Measurements from ENCODE around the gene OR4S2.

Gene OR4S2

DNA sequence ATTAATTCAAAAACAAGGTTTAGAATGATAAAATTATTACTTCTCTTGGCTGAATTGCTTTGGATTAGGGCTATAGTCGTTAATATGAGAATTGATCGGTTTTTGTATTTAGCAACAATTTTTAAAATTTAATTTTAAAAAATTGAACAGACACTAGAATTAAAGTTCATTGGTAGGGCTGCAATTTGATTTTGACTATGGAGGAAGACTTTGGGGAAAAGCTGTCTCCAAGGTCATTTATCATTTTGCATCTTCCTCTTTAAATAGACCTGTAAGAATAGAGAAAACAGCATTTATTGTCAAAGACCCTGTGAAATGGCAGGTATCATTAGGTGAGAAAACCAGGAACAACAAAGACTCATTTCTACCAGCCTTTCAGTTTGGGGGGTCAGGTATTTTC lies at the start of gene OR4S2:
Gene OR4S2 (plus strand): TSS at position 301 of the 400 bp plus-strand sequence. CDS start 2,577 bp downstream, outside the sequence.
- no peak for DNase-seq

DNA sequence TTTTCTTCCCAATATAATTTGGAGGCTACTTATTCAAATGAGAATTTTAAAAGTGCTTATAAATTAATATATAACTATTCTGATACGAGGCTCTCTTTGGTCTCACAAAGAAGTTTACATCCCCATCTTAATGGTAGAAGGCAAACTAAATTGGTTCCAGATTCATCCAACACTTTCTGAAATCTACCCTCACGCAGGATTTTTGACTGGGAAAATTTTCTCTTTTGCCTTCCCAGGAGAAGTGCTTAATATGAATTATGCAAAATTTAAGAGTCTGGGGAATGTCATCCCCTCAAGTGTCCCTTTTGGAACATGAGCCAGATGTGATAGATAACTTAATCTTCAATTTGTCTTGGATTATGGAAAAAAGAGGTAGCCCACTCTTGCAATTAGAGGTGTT lies 40.6 kb upstream of the OR4S2 start, which contains the start of gene OR4C11:
Gene OR4C11 (minus strand): TSS at position 101 of the 400 bp plus-strand sequence. CDS start 3,272 bp downstream, outside the sequence.
- no peak for DNase-seq

DNA sequence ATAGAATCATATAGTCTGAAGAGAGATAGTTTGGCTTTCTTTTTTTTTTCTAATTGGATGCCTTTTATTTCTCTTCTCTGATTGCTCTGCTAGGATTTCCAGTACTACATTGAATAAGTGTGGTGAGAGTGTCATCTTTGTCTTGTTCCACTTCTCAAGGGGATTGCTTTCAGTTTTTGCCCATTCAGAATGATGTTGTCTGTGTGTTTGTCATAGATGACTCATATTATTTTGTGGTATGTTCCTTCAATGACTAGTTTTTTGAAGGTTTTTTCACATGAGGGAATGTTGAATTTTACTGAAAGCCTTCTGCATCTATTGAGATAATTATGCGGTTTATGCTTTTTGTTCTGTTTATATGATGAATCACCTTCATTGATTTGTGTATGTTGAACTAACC lies 23.6 kb upstream of the OR4S2 start:
- DNase-seq: no peak

GRCh38 chr11:55634813-55635212 lies 13.3 kb upstream of the OR4S2 start, which contains the start of gene OR4P4:
Gene OR4P4 (plus strand): TSS chr11:55635113.
- DNase-seq: no peak

DNA sequence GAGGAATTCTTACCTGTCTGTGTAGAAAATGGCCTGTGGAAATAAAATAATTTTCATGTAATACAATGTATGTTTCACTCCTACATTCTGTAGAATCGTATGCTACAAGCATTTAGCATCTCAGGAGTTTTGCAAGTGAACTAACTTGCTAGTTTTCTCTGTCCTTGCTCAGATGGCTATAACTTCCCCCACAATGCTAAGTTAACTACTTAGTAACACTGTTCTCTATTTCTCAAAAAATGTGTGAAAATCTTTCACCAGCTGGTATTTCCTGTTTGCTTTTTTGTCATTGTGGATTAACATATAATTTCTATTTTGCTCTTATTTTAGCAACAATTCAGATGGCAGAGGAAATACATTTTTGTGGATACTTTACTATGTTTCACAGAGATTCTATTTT lies 4.4 kb downstream of the OR4S2 start:
- DNase-seq: no peak

DNA sequence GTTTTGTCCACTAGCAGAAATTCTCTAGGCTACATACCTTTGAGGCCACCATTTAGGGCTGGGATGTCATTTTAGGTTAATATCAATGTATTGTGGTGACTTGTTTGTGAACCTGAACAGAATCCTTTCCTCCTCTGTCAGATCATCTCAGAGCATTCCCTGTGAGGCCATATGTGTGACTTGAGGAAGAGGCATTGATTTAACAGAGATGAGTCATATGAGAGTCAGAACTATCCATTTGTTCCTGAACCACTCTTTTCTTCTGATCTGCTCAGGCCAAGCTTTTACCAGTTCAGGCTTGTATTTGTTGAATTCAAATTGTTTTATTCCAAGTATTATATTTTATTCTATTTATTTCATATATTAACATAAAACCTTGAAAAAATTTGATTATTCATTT lies 7.0 kb downstream of the OR4S2 start:
- no peak for DNase-seq

DNA sequence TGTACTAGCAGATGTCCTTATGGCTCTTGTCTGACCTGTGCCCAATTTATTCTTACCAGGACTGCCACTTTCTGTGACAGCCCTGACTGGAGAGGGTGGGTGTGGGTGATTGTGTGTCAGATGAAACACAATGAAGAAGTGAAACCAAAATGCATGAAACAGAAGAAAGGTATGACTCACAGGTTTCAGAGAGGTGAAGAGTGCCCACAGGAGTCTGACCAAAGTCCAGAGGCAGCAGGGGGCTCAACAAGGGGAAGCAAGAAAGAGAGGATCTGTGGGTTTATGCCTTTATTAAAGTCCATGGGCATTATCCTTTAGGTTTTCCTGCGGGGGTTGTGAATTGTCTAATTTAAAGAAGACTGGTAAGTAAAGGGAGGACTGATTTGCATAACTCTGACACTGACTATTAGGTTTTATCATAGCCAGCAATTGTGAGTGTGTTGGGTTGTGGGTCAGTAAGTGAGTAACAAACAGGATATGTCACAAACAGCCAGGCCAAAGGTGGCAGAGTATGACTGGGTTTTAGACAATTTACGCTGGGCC lies 10.0 kb downstream of the OR4S2 start:
- no peak for DNase-seq

DNA sequence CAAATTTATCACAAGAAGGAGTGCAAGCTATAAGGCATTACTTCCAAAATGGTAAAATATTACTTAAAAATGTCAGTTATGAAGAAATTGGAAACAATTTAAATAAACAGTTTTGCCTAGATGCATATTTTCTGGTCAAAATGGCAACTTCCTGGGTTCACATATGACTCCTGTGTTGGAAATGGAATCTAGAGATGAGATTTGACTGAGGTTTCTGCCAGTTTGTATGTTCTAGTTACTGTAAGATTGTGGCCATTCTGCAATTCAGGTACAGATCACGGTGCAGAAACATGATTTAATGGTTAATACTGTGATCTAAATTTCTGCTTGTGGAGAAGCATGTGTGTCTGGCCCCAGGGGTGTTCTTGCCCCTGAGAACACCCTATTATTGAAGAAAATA lies 10.5 kb downstream of the OR4S2 start:
- DNase-seq: no peak

- DNase-seq: no peak
Measured at GRCh38 chr11:55661901-55662300, 13.8 kb downstream of the OR4S2 start, which contains the start of gene OR4C6. Gene OR4C6 (plus strand): TSS chr11:55662201. CDS start chr11:55665167, 2,966 bp downstream.

DNA sequence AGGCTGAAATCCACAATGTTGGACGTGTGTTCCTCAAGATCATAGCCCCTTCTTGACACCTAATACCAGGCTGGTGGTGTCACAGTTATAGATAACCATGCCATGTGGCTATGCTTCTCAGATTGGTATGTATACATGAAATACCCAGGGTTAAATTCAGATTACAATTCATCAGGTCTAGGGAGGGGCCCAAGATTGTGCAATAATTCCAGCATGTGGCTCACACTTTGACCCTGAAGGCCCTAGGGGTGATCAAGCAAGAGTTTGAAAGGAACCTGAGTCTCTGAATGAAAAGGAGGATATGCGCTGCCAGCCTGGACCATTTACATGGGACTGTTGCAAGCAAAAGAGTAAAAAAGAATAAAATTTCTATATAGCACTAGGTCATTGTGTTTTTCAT lies 21.2 kb downstream of the OR4S2 start:
- no peak for DNase-seq

DNA sequence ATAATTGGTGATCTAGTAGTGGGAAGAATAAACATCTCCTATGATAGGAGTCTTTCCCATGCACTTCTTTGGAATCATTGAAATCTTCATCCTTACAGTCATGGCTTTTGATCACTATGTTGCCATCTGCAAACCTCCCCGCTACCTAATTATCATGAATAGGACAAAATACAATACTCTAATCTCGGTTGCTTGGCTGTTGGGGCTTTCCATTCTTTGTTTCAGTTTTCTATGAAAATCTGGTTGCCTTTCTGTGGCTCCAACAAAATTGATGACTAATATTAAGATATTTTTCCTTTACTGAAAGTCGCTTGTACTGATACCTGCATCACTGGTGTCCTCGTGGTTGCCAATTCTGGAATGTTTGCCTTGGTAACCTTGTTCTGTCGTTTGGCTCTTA lies 25.7 kb downstream of the OR4S2 start:
- DNase-seq: no peak

DNA sequence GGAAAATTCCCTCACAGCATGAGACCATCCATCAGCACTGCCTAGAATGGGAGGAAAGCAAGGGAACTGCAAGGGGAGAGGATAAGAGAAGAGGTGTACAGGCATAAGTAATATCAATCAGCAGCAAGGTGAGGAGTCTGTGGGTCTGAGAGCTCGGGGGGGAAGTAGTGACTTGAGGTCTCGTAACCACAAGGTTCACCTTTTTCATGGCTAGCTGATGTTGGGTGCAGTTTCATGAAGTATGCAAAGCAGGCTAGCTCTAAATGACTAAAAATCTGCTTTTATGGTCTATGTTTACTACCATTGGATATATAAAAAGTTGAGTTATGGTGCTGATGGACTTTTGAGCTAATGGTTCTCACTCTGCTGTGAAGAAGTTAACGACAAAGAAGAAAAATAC lies 49.7 kb downstream of the OR4S2 start:
- no peak for DNase-seq

DNA sequence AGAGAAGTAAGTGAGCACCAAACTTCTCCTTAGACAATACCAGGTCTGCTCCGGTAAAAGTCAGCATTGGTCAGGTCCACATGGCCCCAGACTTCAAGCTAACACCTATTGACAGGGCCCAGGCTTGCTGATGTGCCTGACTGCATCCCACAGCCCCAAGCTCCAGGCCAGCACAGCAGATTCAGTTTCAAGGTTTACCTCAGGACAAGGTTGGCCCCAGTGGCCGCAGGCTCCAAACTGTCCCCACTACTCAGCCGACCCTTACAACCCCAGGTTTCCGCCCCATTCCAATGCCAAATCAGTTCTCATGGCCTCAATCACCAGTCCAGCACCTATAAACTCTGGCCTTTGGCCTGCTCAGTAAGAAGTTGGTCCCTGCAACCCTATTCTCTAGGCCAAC lies 53.3 kb downstream of the OR4S2 start:
- no peak for DNase-seq

All from suppressor macrophage treated with lipopolysaccharide for 4 hours (primary cell).